BE2C (cell line): ENCODE results near the gene AGPAT3.

Source experiments
- DNase-seq: peaks from one replicate; pipeline ENCODE4 v3.0.0-alpha.2; 2020
- H3K27me3 ChIP-seq: fragments of 250-450 bp; sonication (Bioruptor Pico); 2 replicates; pipeline ENCODE4 v1.5.1; 2020; ENCODE audit warnings: mild to moderate bottlenecking
- H3K36me3 ChIP-seq: fragments of 250-450 bp; sonication (Bioruptor Pico); 2 replicates; pipeline ENCODE4 v1.5.1; 2020; ENCODE audit warnings: mild to moderate bottlenecking
- H3K4me1 ChIP-seq: fragments of 250-450 bp; sonication (Bioruptor Pico); 2 replicates; pipeline ENCODE4 v1.5.1; 2020
- H3K4me3 ChIP-seq: 2 replicates; pipeline ENCODE4 v1.5.1; 2011; ENCODE audit warnings: low read depth, low read length
- H3K9me3 ChIP-seq: fragments of 250-450 bp; sonication (Bioruptor Pico); 2 replicates; pipeline ENCODE4 v1.5.1; 2020
- TF ChIP-seq, protein P1 (sequence below): IDR thresholded peaks from 2 replicates; pipeline ENCODE4 v1.5.1; 2012; ENCODE audit warnings: mild to moderate bottlenecking, low read depth, low read length

The AGPAT3 gene

DNA sequence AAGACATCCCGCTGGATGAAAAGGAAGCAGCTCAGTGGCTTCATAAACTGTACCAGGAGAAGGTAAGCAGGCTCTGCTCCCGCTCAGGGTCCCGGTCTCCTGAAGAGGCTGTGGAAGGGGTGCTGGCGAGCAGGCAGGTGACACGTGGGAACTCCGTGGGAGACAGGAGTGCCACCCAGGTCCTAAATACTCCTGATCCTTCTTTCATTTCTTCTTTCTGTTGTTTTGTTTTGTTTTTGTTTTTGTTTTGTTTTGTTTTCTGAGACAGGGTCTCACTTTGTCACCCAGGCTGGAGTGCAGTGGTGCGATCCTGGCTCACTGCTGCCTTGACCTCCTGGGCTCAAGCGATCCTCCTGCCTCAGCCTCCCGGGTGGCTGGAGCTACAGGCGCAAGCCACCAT, 113.0 kb downstream of the AGPAT3 start:
- DNase-seq = no peak
- TF ChIP-seq, protein P1, sequence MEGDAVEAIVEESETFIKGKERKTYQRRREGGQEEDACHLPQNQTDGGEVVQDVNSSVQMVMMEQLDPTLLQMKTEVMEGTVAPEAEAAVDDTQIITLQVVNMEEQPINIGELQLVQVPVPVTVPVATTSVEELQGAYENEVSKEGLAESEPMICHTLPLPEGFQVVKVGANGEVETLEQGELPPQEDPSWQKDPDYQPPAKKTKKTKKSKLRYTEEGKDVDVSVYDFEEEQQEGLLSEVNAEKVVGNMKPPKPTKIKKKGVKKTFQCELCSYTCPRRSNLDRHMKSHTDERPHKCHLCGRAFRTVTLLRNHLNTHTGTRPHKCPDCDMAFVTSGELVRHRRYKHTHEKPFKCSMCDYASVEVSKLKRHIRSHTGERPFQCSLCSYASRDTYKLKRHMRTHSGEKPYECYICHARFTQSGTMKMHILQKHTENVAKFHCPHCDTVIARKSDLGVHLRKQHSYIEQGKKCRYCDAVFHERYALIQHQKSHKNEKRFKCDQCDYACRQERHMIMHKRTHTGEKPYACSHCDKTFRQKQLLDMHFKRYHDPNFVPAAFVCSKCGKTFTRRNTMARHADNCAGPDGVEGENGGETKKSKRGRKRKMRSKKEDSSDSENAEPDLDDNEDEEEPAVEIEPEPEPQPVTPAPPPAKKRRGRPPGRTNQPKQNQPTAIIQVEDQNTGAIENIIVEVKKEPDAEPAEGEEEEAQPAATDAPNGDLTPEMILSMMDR = no peak

DNA sequence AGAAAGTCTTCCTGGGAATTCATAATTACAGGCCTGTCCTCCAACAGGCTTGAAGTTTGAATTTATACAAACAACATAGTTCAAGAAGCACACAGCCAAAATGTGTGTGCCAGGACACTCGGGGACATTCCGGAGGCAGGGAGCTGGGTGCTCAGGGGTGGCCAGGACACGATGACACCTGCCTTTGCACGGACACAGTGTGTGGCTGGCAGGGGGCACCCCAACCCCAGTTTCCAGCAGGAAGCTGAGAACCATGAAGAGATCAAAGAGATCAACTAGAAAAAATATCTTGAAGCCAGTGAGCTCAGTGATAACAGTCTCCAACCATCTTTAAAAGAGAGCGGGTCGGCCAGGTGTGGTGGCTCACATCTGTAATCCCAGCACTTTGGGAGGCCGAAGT, 114.6 kb downstream of the AGPAT3 start:
- no peaks in the 10 kb centered on the region for H3K4me1 ChIP-seq
- H3K4me3 ChIP-seq = no peak overlapping the region
- TF ChIP-seq, protein P1 = no peak
- no peaks in the 10 kb centered on the region for H3K9me3 ChIP-seq
- DNase-seq = no peak
- H3K36me3 ChIP-seq = peaks cover 2% of the 10 kb centered on the region; the same call in 1 of the 2 replicates
- H3K27me3 ChIP-seq = no peaks in the 10 kb centered on the region

More for the DNA sequence above, 113.0 kb downstream of the AGPAT3 start:
- peaks cover 2% of the 10 kb centered on the region for H3K36me3 ChIP-seq
- H3K27me3 ChIP-seq = no peaks in the 10 kb centered on the region
- no peaks in the 10 kb centered on the region for H3K4me1 ChIP-seq
- no peaks in the 10 kb centered on the region for H3K9me3 ChIP-seq
- no peak overlapping the region for H3K4me3 ChIP-seq

DNA sequence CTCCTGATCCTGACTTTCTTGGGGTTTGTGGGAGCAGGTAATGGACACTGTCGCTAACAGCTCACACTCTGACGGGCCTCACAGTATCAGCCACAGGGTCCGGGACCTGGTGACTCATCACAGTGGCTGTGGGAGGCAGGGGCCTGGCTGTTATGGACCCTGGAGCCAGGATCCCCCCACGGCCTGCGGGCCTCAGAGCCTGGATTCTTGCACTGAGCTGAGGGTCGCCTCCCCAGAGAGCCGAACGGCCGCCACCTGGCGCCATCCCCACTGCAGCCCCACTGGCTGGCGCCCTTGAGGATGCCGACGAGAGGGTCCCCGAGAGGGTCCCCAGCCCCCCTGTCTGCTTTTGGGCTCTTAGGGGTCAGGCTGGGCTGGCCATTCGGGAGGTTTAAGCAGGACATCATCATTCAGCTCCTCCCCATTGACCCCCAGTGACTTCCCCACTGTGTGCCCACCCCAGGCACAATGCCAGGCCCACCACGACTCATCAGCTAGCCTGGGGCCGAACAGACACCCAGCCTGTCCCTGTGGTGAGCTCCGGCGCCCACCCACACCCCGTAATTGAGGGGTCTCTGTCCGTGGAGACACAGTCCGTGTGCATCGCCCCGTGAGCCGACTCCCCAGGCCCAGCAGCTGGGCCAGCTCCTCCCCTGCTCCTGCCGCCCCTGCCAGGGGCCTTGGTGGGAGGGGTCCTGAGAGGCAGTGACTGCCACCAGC, 116.3 kb downstream of the AGPAT3 start:
- DNase-seq = no peak
- no peak overlapping the region for H3K4me3 ChIP-seq
- H3K36me3 ChIP-seq = peaks cover 2% of the 10 kb centered on the region; the same call in 1 of the 2 replicates
- TF ChIP-seq, protein P1 = no peak
- H3K4me1 ChIP-seq = 0 out of 2 replicates have a peak, but pooled peaks cover 4% of the 10 kb centered on the region
- H3K9me3 ChIP-seq = no peaks in the 10 kb centered on the region
- no peaks in the 10 kb centered on the region for H3K27me3 ChIP-seq

DNA sequence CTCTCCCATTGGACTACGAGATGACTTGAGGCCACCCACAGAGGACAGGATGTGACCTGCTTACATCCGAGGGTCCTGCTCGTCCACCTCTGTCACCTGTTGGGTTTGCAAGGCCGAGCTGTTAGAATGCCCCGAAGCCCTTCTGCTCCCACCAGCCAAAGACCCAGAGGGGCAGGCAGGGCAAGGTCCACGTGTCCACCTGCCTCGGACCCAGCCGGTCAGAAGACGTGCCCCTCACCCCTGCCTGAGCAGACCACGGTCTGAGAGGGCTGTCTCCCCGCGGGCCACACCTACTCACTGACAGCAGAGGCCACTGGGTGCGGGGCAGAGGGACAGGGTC, 116.8 kb downstream of the AGPAT3 start:
- Histone ChIP-seq H3K36me3 (peaks cover 2% of the 10 kb centered on the region; the same call in 1 of the 2 replicates), H3K9me3 (no peaks in the 10 kb centered on the region), H3K27me3 (no peaks in the 10 kb centered on the region), H3K4me1 (0 out of 2 replicates have a peak, but pooled peaks cover 4% of the 10 kb centered on the region), H3K4me3 (no peak overlapping the region)
- TF ChIP-seq, protein P1 = no peak
- DNase-seq = no peak

DNA sequence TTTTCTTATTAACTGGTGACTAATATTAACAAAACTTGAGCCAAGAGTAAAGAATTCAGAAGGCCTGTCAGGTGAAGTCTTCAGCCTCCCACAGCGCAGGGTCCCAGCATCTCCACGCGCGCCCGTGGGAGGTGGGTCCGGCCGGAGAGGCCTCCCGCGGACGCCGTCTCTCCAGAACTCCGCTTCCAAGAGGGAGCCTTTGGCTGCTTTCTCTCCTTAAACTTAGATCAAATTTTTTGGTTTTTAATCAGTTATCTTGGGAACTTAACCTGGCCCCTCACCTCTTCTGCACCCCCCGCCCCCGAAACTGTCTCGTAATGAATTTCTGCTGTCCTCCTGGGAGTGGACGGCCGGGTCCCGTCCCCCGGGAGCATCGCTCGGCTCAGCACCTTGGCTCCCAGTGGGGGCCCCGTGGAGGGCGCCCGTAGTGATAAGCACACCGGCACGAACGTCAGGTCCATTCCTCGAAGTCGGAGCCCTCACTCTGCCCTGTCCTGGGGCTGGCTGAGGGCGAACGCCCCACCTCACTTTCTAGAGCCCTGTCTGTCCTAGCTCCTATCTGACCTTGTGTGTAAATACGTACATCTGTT, 117.6 kb downstream of the AGPAT3 start:
- TF ChIP-seq, protein P1 = no peak
- DNase-seq = no peak
- H3K36me3 ChIP-seq = peaks cover 2% of the 10 kb centered on the region; the same call in 1 of the 2 replicates
- H3K9me3 ChIP-seq = no peaks in the 10 kb centered on the region
- 0 out of 2 replicates have a peak, but pooled peaks cover 4% of the 10 kb centered on the region for H3K4me1 ChIP-seq
- H3K27me3 ChIP-seq = no peaks in the 10 kb centered on the region
- H3K4me3 ChIP-seq = no peak overlapping the region

DNA sequence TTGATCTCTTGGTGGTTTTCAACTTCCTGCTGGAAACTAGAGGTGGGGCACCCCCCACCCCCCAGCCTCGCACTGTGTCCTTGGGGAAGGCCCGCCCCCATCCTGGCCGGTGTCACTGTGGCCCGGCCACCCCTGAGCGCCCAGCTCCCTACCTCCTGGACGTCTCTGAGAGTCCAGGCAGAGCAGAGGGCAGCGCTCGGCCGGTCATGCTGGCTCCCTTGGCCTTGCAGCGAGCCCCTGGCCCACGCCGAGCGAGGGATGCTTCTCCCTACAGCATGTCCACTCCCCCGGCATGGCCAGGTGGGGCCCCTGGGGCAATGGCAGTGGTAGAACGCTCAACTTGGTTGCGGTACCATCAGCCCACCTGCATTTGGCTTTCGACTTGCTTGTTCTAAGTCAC, 118.4 kb downstream of the AGPAT3 start:
- H3K36me3 ChIP-seq = peaks cover 2% of the 10 kb centered on the region; the same call in 1 of the 2 replicates
- DNase-seq = no peak
- no peak overlapping the region for H3K4me3 ChIP-seq
- H3K4me1 ChIP-seq = 0 out of 2 replicates have a peak, but pooled peaks cover 4% of the 10 kb centered on the region
- H3K9me3 ChIP-seq = no peaks in the 10 kb centered on the region
- no peaks in the 10 kb centered on the region for H3K27me3 ChIP-seq
- TF ChIP-seq, protein P1 = no peak
